Measurements from ENCODE around the gene ZNF438. TPM values are rescaled to one million over a fixed set of nuclear protein-coding genes. Genes with fewer than 3 reads are reported as not detected.

Gene ZNF438
- total and polyA plus RNA-seq, 2 of the 4 experiments (the other 2 are of a cell fraction) = 1.8 to 2.9 TPM

DNA sequence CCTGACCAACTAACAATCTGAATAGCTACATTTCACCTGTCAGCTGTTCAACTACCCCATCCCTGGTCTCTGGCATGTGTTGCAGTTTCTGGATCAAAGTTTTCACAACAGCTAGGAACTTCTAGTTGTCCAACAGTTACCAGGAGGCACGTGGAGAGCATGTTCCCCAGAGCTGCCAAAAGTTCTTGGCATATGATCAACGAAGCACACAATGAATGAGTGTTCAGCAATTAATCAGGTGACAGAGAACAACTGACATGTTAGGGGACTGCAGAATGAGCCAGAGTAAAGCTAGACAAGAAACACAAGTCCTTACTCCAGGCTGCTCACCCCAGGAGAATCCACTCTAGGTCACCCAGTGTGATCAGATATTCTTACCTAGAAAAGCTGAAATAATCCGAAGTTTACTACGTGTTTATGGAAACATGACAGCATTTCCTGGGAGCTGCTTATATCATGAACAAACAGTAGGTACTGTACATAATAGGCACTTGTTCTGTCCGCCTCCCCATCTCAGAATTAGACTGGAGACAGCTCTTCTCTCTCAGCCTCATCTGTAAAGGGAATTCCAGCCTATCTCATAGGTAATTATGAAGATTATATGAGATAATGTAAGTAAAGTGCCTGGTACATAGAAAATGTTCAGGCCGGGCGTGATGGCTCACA is 50.6 kb downstream of the ZNF438 start:
- no peak overlapping the region for H3K4me2 ChIP-seq (ENCODE audit: low read depth, low read length)
- DNase-seq = peak; percentile 63
- H2BK15ac ChIP-seq (ENCODE audit: low read depth, low read length) = peak overlapping the region; percentile 7; the same call in 1 of the 3 replicates

More for the DNA sequence above, 50.6 kb downstream of the ZNF438 start:
- Histone ChIP-seq H3K4me1 (ENCODE audit: control insufficient read depth, insufficient read depth, low read length) (peaks cover 8% of the 10 kb centered on the region), H2BK20ac (ENCODE audit: low read depth, low read length) (peak overlapping the region; percentile 31; the same call in 1 of the 2 replicates), H3K27ac (ENCODE audit: insufficient read depth, low read length) (no peak overlapping the region), H3K9me1 (ENCODE audit: insufficient read depth, low read length) (peaks cover 6% of the 10 kb centered on the region; the same call in 1 of the 2 replicates), H4K91ac (ENCODE audit: insufficient read depth, low read depth, low read length) (peak overlapping the region; percentile 5; the same call in 1 of the 2 replicates), H4K5ac (ENCODE audit: low read depth, low read length) (peak overlapping the region; percentile 15; the same call in 1 of the 2 replicates), H3K56ac (ENCODE audit: extremely low read depth, insufficient read depth, low read length) (no peak overlapping the region), H2BK120ac (ENCODE audit: low read depth, low read length) (peak overlapping the region; percentile 80), H3K18ac (ENCODE audit: low read depth, low read length) (peak overlapping the region; percentile 29; the same call in 1 of the 2 replicates), H3K36me3 (ENCODE audit: control insufficient read depth, insufficient read depth, low read length) (no peaks in the 10 kb centered on the region), H2AFZ (replicated peaks; ENCODE audit: low read length, poor library complexity) (no peak overlapping the region), H3K4me3 (ENCODE audit: insufficient read depth, low read depth, low read length) (no peak overlapping the region), H4K8ac (ENCODE audit: low read depth in 2 of 2, low read length in 2 of 2) (peak overlapping the region in 1 of 2 experiments; percentile 64; a peak in 1 of 4 replicates), H3K27me3 (ENCODE audit: control insufficient read depth, insufficient read depth, low read length) (no peaks in the 10 kb centered on the region), H3K79me1 (ENCODE audit: low read depth in 1 of 2, low read length in 2 of 2) (peaks cover 4 to 25% of the 10 kb centered on the region in 2 experiments; a peak in 2 of 4 replicates), H3K23ac (ENCODE audit: low read depth, low read length) (no peak overlapping the region), H4K20me1 (ENCODE audit: insufficient read depth, low read length) (no peaks in the 10 kb centered on the region), H2AK9ac (replicated peaks; ENCODE audit: low read depth, low read length, poor library complexity) (no peak overlapping the region), H3K9me3 (ENCODE audit: control insufficient read depth, insufficient read depth, low read length) (no peaks in the 10 kb centered on the region), H3K14ac (replicated peaks; ENCODE audit: low read depth, low read length) (peak overlapping the region; percentile 82), H2AK5ac (ENCODE audit: low read depth, low read length) (peak overlapping the region; percentile 16), H3K9ac (ENCODE audit: low read depth, low read length) (no peak overlapping the region), H3K4ac (ENCODE audit: low read depth, low read length) (peak overlapping the region; percentile 68), H2BK5ac (ENCODE audit: low read depth, low read length, poor library complexity, severe bottlenecking) (no peak overlapping the region)
- in situ Hi-C loops (cut with MboI; ENCODE audit: low sequenced_read_pairs) = no loop called here
- ChIA-PET POLR2A (ENCODE audit: unreplicated experiment) (no interaction called here), CTCF (interaction anchor here (0.7 to 1.3 kb wide), 2 partner anchors 11 to 35 kb away, joined by 3 read pairs; no protein-coding TSS in a partner anchor)
- TF ChIP-seq BHLHE40 (IDR thresholded peaks at IDR 0.05; ENCODE audit: low read depth, low read length) (peak; percentile 63; the same call in 1 of the 2 replicates), SMC3 (IDR thresholded peaks at IDR 0.05; ENCODE audit: low read depth, low read length) (no peak)
- dilution Hi-C loops (cut with HindIII; ENCODE audit: low sequenced_read_pairs, unreplicated experiment) = no loop called here
- peak; percentile 27; the same call in 1 of the 2 replicates for ATAC-seq (ENCODE audit: low read depth)
- 6% methylated on average over 2 of the region's 7 CpGs; no CpG with 5 or more reads in 1 of the 2 experiments for WGBS, 2 experiments (ENCODE audit: extremely low coverage in 2 of 2, insufficient read length in 1 of 2)
- intact Hi-C loops (cut with micrococcal nuclease) = no loop called here
- no TSS peak for BruUV-seq (replicated peaks)
